GM12878 (cell line): ENCODE data around the gene UFD1.

Source experiments
- CBX3 ChIP-seq: fragments of 200-600 bp; sonication (generic); IDR thresholded peaks from 2 replicates; pipeline ENCODE4 v1.6.1; 2016; ENCODE audit warnings: low read depth, borderline replicate concordance
- CEBPB ChIP-seq, 2 experiments: fragments of 150-350 bp in 1 of 2; IDR thresholded peaks; 2 replicates each; pipeline ENCODE4 v1.6.1; 2012 to 2014; ENCODE audit warnings: low read depth in 2 of 2, low read length in 2 of 2, borderline replicate concordance in 1 of 2, inconsistent platforms in 1 of 2
- CTCF ChIP-seq, 3 experiments: IDR thresholded peaks in 2 of 3; conservative IDR thresholded peaks in 1 of 3; 2 replicates each; pipeline ENCODE4 v1.5.1; 2011; ENCODE audit warnings: low read depth in 3 of 3, low read length in 3 of 3, mild to moderate bottlenecking in 3 of 3, control low read depth in 2 of 3, moderate library complexity in 2 of 3, inconsistent platforms in 1 of 3, mixed read lengths in 1 of 3; ENCODE audit not compliant: control insufficient read depth in 2 of 3, insufficient read depth in 1 of 3; ENCODE audit errors: extremely low read depth in 1 of 3
- ELK1 ChIP-seq: IDR thresholded peaks from 2 replicates; pipeline ENCODE4 v1.6.1; 2012; ENCODE audit warnings: low read depth, low read length, improper control_type of control experiment
- ETV6 ChIP-seq, 2 experiments: fragments of 450-650 bp in 1 of 2; IDR thresholded peaks in 1 of 2; conservative IDR thresholded peaks in 1 of 2; 2 replicates each; pipeline ENCODE4 v1.6.1; 2014; ENCODE audit warnings: antibody characterized with exemption in 1 of 2, borderline replicate concordance in 1 of 2, low read depth in 1 of 2, mild to moderate bottlenecking in 1 of 2, moderate library complexity in 1 of 2
- EZH2 ChIP-seq: IDR thresholded peaks from 2 replicates; pipeline ENCODE4 v1.6.1; 2012; ENCODE audit warnings: low read depth, mild to moderate bottlenecking, control low read depth, inconsistent platforms, low read length, borderline replicate concordance; ENCODE audit not compliant: control insufficient read depth
- GATAD2B ChIP-seq: fragments of 450-650 bp; conservative IDR thresholded peaks from 2 replicates; pipeline ENCODE4 v1.6.1; 2017; ENCODE audit warnings: low read depth, mild to moderate bottlenecking, moderate library complexity
- NFYB ChIP-seq: IDR thresholded peaks from 2 replicates; pipeline ENCODE4 v1.6.1; 2011; ENCODE audit warnings: low read depth, mild to moderate bottlenecking, low read length, improper control_type of control experiment, moderate library complexity; ENCODE audit not compliant: insufficient read depth
- POLR2A ChIP-seq: IDR thresholded peaks from 2 replicates; pipeline ENCODE4 v1.6.1; 2011; ENCODE audit warnings: low read depth, mild to moderate bottlenecking, low read length
- POLR2AphosphoS2 ChIP-seq: IDR thresholded peaks from 2 replicates; pipeline ENCODE4 v1.6.1; 2011; ENCODE audit warnings: low read depth, mild to moderate bottlenecking, low read length, improper control_type of control experiment, moderate library complexity
- SPI1 ChIP-seq: IDR thresholded peaks from 2 replicates; pipeline ENCODE4 v1.6.1; 2011; ENCODE audit warnings: low read depth, mild to moderate bottlenecking, low read length, moderate library complexity, borderline replicate concordance; ENCODE audit not compliant: insufficient read depth

- no peak for TF ChIP-seq EZH2
- no peak for TF ChIP-seq ELK1
- no peak for TF ChIP-seq SPI1
- no peak for TF ChIP-seq GATAD2B
- TF ChIP-seq CEBPB (IDR thresholded peaks at IDR 0.05; ENCODE audit: borderline replicate concordance in 1 of 2, low read depth in 2 of 2, low read length in 2 of 2), result no peak
- no peak for TF ChIP-seq CBX3
- no peak for TF ChIP-seq POLR2A
- TF ChIP-seq POLR2AphosphoS2, result no peak
- no peak for TF ChIP-seq ETV6 (conservative IDR thresholded peaks at IDR 0.05 in 1 of 2, IDR thresholded peaks at IDR 0.05 in 1 of 2; ENCODE audit: borderline replicate concordance in 1 of 2, low read depth in 1 of 2)
- TF ChIP-seq CTCF (IDR thresholded peaks at IDR 0.05 in 2 of 3, conservative IDR thresholded peaks at IDR 0.05 in 1 of 3; ENCODE audit: control insufficient read depth in 2 of 3, extremely low read depth in 1 of 3, insufficient read depth in 1 of 3, low read depth in 3 of 3, low read length in 3 of 3), result no peak
- no peak for TF ChIP-seq NFYB
Measured at GRCh38 chr22:19446603-19447329, 32.2 kb downstream of the UFD1 start.
